K562 (cell line): ENCODE measurements around the gene ZNF177. TPM values are rescaled to one million over a fixed set of nuclear protein-coding genes. Genes with fewer than 3 reads are reported as not detected.
"Not testable (repeated sequence)": the region's sequence is repeated elsewhere in the genome, so short reads cannot be mapped to it uniquely, and the experiment has no call there.

ENCODE experiments used
- ATAC-seq: fragments of 200-7000 bp; cut with Tn5 transposase; 3 replicates; pipeline ENCODE4 v1.9.1; 2020; ENCODE audit warnings: moderate library complexity
- BruUV-seq: library from RNA; stranded (reverse); fragments of 400-500 nt; replicated peaks from 2 replicates; lab custom pipeline; 2021; lab: Mats Ljungman, UMichigan
- CTCF ChIA-PET: fragments of 300-600 bp; formaldehyde crosslinking; extraction: SDS; loops from one replicate; lab custom pipeline; 2021; ENCODE audit warnings: low intra/inter-chr PET ratio; lab: Yijun Ruan, JAX
- POLR2A ChIA-PET: fragments of 300-600, 350-650 bp; sonication (Branson Sonifier 250); formaldehyde crosslinking; extraction: SDS; loops from one replicate; lab custom pipeline; 2021; ENCODE audit warnings: antibody characterized with exemption, inconsistent platforms; lab: Yijun Ruan, JAX
- DNase-seq, 4 experiments: peaks; one replicate each; pipeline versions ENCODE4 v3.0.0 to v3.0.0-alpha.2; 2011 to 2018; ENCODE audit warnings: low spot score in 3 of 4, mixed read lengths in 3 of 4; ENCODE audit errors: extremely low read depth in 1 of 4
- FAIRE-seq: peaks from 2 replicates; lab custom pipeline; 2011; peaks lifted over from hg19 to GRCh38; lab: Jason Lieb, UNC
- H2AFZ ChIP-seq: 2 replicates; pipeline ENCODE4 v1.6.0; 2011; ENCODE audit warnings: low read depth, low read length, control low read depth, inconsistent platforms
- H3K27ac ChIP-seq: fragments of 200-600 bp; 3 replicates; pipeline ENCODE4 v1.8.0; 2011; ENCODE audit warnings: low read depth, mild to moderate bottlenecking, control low read depth, inconsistent platforms, low read length, moderate library complexity, mixed read lengths; ENCODE audit errors: extremely low read depth
- H3K27me3 ChIP-seq, 2 experiments: fragments of 300-600 bp in 1 of 2; 2 replicates in 1 of 2; 3 replicates in 1 of 2; pipeline versions ENCODE4 v1.6.0 to v1.8.0; 2011; ENCODE audit warnings: inconsistent platforms in 2 of 2, low read length in 2 of 2, mild to moderate bottlenecking in 1 of 2, mixed read lengths in 1 of 2, moderate library complexity in 1 of 2; ENCODE audit not compliant: control insufficient read depth in 2 of 2, insufficient read depth in 2 of 2
- H3K36me3 ChIP-seq: fragments of 300-600 bp; 3 replicates; pipeline ENCODE4 v1.8.0; 2011; ENCODE audit warnings: mild to moderate bottlenecking, low read length, inconsistent platforms; ENCODE audit not compliant: control insufficient read depth, insufficient read depth
- H3K4me1 ChIP-seq, 2 experiments: fragments of 200-600 bp in 1 of 2; replicated peaks in 1 of 2; 2 replicates in 1 of 2; 3 replicates in 1 of 2; pipeline versions ENCODE4 v1.5.1 to v1.8.0; 2011; ENCODE audit warnings: inconsistent platforms in 2 of 2, low read length in 2 of 2, mild to moderate bottlenecking in 1 of 2, mixed read lengths in 1 of 2, moderate library complexity in 1 of 2; ENCODE audit not compliant: control insufficient read depth in 2 of 2, insufficient read depth in 2 of 2
- H3K4me2 ChIP-seq: 2 replicates; pipeline ENCODE4 v1.6.1; 2011; ENCODE audit warnings: low read length, control low read depth, inconsistent platforms, mixed read lengths; ENCODE audit not compliant: insufficient read depth
- H3K4me3 ChIP-seq: fragments of 200-600 bp; sonication (generic), shearing (Covaris generic); 2 replicates; pipeline ENCODE4 v1.5.1; 2016; ENCODE audit warnings: control low read depth, inconsistent platforms
- H3K79me2 ChIP-seq: fragments of 200-600 bp; 3 replicates; pipeline ENCODE4 v1.8.0; 2011; ENCODE audit warnings: low read length, inconsistent platforms; ENCODE audit not compliant: control insufficient read depth, insufficient read depth
- H3K9ac ChIP-seq, 2 experiments: 2 replicates each; pipeline versions ENCODE4 v1.6.0 to v1.6.1; 2011; ENCODE audit warnings: low read depth in 2 of 2, low read length in 2 of 2, control low read depth in 1 of 2, inconsistent platforms in 1 of 2, mild to moderate bottlenecking in 1 of 2, mixed read lengths in 1 of 2; ENCODE audit not compliant: insufficient read depth in 1 of 2
- H3K9me1 ChIP-seq: one replicate; pipeline ENCODE4 v1.6.0; 2011; ENCODE audit warnings: inconsistent platforms, mild to moderate bottlenecking, low read length, moderate library complexity; ENCODE audit not compliant: control insufficient read depth, insufficient read depth
- H3K9me3 ChIP-seq: replicated peaks from 2 replicates; pipeline ENCODE4 v1.5.1; 2011; ENCODE audit warnings: low read depth, low read length, inconsistent platforms; ENCODE audit not compliant: control insufficient read depth, insufficient read depth
- H4K20me1 ChIP-seq: replicated peaks from 2 replicates; pipeline ENCODE4 v1.6.1; 2011; ENCODE audit warnings: low read length, inconsistent platforms, mixed read lengths; ENCODE audit not compliant: control insufficient read depth, insufficient read depth
- ETV5 ChIP-seq: sonication (generic); formaldehyde crosslinking; IDR thresholded peaks from 2 replicates; pipeline ENCODE4 v1.4.0; 2020; ENCODE audit warnings: low read depth, mild to moderate bottlenecking, missing genetic modification reagents
- HIVEP1 ChIP-seq: fragments of 250-450 bp; sonication (Bioruptor Pico); IDR thresholded peaks from 2 replicates; pipeline ENCODE4 v1.4.0; 2020; ENCODE audit warnings: mild to moderate bottlenecking
- ID3 ChIP-seq, 2 experiments: fragments of 250-450 bp in 1 of 2; fragments of 450-650 bp in 1 of 2; sonication (Bioruptor Pico) in 1 of 2; IDR thresholded peaks; 2 replicates each; pipeline versions ENCODE4 v1.6.1 to v1.8.0; 2016 to 2021; ENCODE audit warnings: mild to moderate bottlenecking in 2 of 2, moderate library complexity in 2 of 2, missing compliant biosample characterization in 1 of 2, missing genetic modification characterization in 1 of 2
- NR2C1 ChIP-seq, 2 experiments: fragments of 450-650 bp; IDR thresholded peaks; 2 replicates each; pipeline ENCODE4 v1.6.1; 2017; ENCODE audit warnings: mild to moderate bottlenecking in 2 of 2, antibody characterized with exemption in 1 of 2, inconsistent platforms in 1 of 2, missing compliant biosample characterization in 1 of 2, missing genetic modification characterization in 1 of 2
- TCF15 ChIP-seq: fragments of 250-450 bp; sonication (Bioruptor Pico); IDR thresholded peaks from 2 replicates; pipeline ENCODE4 v1.8.0; 2022; ENCODE audit warnings: moderate library complexity, mild to moderate bottlenecking, inconsistent platforms
- ZEB2 ChIP-seq: fragments of 450-650 bp; IDR thresholded peaks from 2 replicates; pipeline ENCODE4 v1.6.1; 2016
- ZKSCAN3 ChIP-seq: fragments of 250-450 bp; sonication (Bioruptor Pico); IDR thresholded peaks from 2 replicates; pipeline ENCODE4 v1.4.0; 2020
- WGBS: fragments of 100-300 bp; shearing (Covaris generic); methylation state at CpG from one replicate; pipeline ENCODE4 v1.1.6; 2016; ENCODE audit warnings: low coverage, mixed read lengths; ENCODE audit not compliant: insufficient coverage; ENCODE audit errors: missing lambda C conversion rate; 5-methylcytosine and 5-hydroxymethylcytosine counted together
- in situ Hi-C: fragments of 300-500 bp; cut with MboI; formaldehyde crosslinking; loops from 4 replicates; pipeline ENCODE4 v1.15.0; 2018; ENCODE audit warnings: inconsistent platforms, mixed read lengths
- intact Hi-C: fragments of 100-400 bp; cut with micrococcal nuclease; formaldehyde crosslinking; loops from 2 replicates; pipeline ENCODE4 v1.14.2; 2022
- polyA plus RNA-seq, 8 experiments: library from polyadenylated mRNA; depleted of rRNA in 4 of 8; stranded (reverse) in 5 of 8; unstranded in 3 of 8; fragments of >200 nt; fragmentation: Nextera tagmentation in 2 of 8; fragmentation: Illumina TruSeq in 1 of 8; extraction: Ambion mirVana in 2 of 8; extraction: Trizol in 1 of 8; gene quantifications; 2 replicates each; pipeline versions ENCODE4 v1.2.1 to v1.2.3, GENCODE V29; 2011 to 2014; ENCODE audit warnings: inconsistent platforms in 1 of 8, missing spikeins in 1 of 8
- total RNA-seq, 7 experiments: library from RNA; depleted of rRNA in 6 of 7; stranded (reverse); fragments of >200 nt in 6 of 7; fragmentation: Illumina TruSeq in 2 of 7; extraction: Trizol in 2 of 7; gene quantifications; 2 replicates each; pipeline versions ENCODE4 v1.2.1 to v1.2.3, GENCODE V29; 2011 to 2021; ENCODE audit warnings: low replicate concordance in 1 of 7
- TF ChIP-seq, protein P1 (sequence below): sonication (generic); formaldehyde crosslinking; IDR thresholded peaks from 2 replicates; pipeline ENCODE4 v1.8.0; 2022; ENCODE audit warnings: mild to moderate bottlenecking, missing genetic modification reagents, borderline replicate concordance
- TF ChIP-seq, protein P2 (sequence below): fragments of 450-650 bp; IDR thresholded peaks from 2 replicates; pipeline ENCODE4 v1.7.0; 2016; ENCODE audit warnings: borderline replicate concordance

The ZNF177 gene
- total and polyA plus RNA-seq, 9 of the 15 experiments (the other 6 are each of a cell fraction or from before 2014, with no cell fraction given) = 0.25 to 1.8 (median 1.1) TPM

- Histone ChIP-seq H3K27ac (no peak overlapping the region), H3K36me3 (no peaks in the 10 kb centered on the region), H3K27me3 (no peaks in the 10 kb centered on the region), H3K9ac (no peak overlapping the region), H3K9me3 (0 out of 2 replicates have a peak, but pooled peaks cover 4% of the 10 kb centered on the region), H3K79me2 (peaks cover 8% of the 10 kb centered on the region; the same call in 2 of the 3 replicates), H4K20me1 (no peaks in the 10 kb centered on the region), H3K4me2 (no peak overlapping the region), H3K9me1 (no peaks in the 10 kb centered on the region), H3K4me1 (peaks cover 0 to 10% of the 10 kb centered on the region in 2 experiments; a peak in 2 of 5 replicates), H2AFZ (no peak overlapping the region), H3K4me3 (no peak overlapping the region)
- TF ChIP-seq, protein P1, sequence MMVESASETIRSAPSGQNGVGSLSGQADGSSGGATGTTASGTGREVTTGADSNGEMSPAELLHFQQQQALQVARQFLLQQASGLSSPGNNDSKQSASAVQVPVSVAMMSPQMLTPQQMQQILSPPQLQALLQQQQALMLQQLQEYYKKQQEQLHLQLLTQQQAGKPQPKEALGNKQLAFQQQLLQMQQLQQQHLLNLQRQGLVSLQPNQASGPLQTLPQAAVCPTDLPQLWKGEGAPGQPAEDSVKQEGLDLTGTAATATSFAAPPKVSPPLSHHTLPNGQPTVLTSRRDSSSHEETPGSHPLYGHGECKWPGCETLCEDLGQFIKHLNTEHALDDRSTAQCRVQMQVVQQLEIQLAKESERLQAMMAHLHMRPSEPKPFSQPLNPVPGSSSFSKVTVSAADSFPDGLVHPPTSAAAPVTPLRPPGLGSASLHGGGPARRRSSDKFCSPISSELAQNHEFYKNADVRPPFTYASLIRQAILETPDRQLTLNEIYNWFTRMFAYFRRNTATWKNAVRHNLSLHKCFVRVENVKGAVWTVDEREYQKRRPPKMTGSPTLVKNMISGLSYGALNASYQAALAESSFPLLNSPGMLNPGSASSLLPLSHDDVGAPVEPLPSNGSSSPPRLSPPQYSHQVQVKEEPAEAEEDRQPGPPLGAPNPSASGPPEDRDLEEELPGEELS (CRISPR knock-in tag) = no peak
- TF ChIP-seq ID3 (CRISPR knock-in tag; IDR thresholded peaks at IDR 0.05) (no peak), ID3 (tag; IDR thresholded peaks at IDR 0.05) (no peak), NR2C1 (IDR thresholded peaks at IDR 0.05) (no peak), NR2C1 (tag; IDR thresholded peaks at IDR 0.05) (no peak), ZEB2 (no peak), ETV5 (CRISPR knock-in tag) (no peak), TCF15 (CRISPR knock-in tag) (no peak), HIVEP1 (CRISPR knock-in tag) (no peak), ZKSCAN3 (no peak)
- TF ChIP-seq, protein P2, sequence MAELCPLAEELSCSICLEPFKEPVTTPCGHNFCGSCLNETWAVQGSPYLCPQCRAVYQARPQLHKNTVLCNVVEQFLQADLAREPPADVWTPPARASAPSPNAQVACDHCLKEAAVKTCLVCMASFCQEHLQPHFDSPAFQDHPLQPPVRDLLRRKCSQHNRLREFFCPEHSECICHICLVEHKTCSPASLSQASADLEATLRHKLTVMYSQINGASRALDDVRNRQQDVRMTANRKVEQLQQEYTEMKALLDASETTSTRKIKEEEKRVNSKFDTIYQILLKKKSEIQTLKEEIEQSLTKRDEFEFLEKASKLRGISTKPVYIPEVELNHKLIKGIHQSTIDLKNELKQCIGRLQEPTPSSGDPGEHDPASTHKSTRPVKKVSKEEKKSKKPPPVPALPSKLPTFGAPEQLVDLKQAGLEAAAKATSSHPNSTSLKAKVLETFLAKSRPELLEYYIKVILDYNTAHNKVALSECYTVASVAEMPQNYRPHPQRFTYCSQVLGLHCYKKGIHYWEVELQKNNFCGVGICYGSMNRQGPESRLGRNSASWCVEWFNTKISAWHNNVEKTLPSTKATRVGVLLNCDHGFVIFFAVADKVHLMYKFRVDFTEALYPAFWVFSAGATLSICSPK = no peak
- CTCF ChIA-PET = no interaction called here
- DNase-seq = no peak
- no peak for ATAC-seq
- FAIRE-seq = no peak
- in situ Hi-C loops = no loop called here
- whole genome bisulfite sequencing = 32% methylated on average over 7 of the region's 23 CpGs
- BruUV-seq = no TSS peak
- POLR2A ChIA-PET = no interaction called here
- intact Hi-C loops = no loop called here
Measured at GRCh38 chr19:9321338-9321737, 41.5 kb upstream of the ZNF177 start.

DNA sequence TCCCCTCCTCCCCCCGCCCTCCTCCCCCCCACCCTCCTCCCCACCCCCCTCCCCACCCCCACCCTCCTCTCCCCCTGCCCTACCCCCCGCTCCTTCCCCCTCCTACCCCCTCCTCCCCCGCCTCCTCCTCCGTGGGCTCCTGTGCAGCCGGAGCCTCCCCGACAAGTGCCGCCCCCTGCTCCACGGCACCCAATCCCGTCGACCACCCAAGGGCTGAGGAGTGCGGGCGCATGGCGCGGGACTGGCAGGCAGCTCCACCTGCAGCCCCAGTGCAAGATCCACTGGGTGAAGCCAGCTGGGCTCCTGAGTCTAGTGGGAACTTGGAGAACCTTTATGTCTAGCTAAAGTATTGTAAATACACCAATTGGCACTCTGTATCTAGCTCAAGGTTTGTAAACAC lies 41.1 kb upstream of the ZNF177 start:
- H4K20me1 ChIP-seq, intact Hi-C loops, FAIRE-seq, H3K9ac ChIP-seq, H3K9me3 ChIP-seq, CTCF ChIA-PET, H3K36me3 ChIP-seq, H3K4me1 ChIP-seq, H3K79me2 ChIP-seq, in situ Hi-C loops, H3K27me3 ChIP-seq, DNase-seq, H2AFZ ChIP-seq, ATAC-seq, H3K4me2 ChIP-seq, H3K27ac ChIP-seq, H3K9me1 ChIP-seq, H3K4me3 ChIP-seq, POLR2A ChIA-PET, BruUV-seq: not testable (repeated sequence)
- WGBS = 72% methylated on average over 7 of the region's 14 CpGs
